Renal pelvis (tissue), 4 donors: ENCODE results near the gene WDR41. TPM values are rescaled to one million over a fixed set of nuclear protein-coding genes. Genes with fewer than 3 reads are reported as not detected.
A peak's percentile ranks its signal among the peaks of the same experiment; 100 is the strongest.

ENCODE experiments used
- DNase-seq: peaks from one replicate; pipeline ENCODE4 v3.0.0-alpha.2; 2013
- polyA plus RNA-seq, 3 donors: library from polyadenylated mRNA; unstranded; fragments of 120-200 nt; gene quantifications; one replicate each; pipeline ENCODE4 v1.2.1, GENCODE V29; 2013; ENCODE audit not compliant: insufficient read length in 3 of 3

WDR41 gene
- polyA plus RNA-seq, 3 donors = 50.6 to 61.2 (median 56.0) TPM

GRCh38 chr5:77454123-77454522, 38.0 kb downstream of the WDR41 start:
- DNase-seq = no peak

- no peak for DNase-seq
Observed at GRCh38 chr5:77452351-77452750, 39.8 kb downstream of the WDR41 start.

DNA sequence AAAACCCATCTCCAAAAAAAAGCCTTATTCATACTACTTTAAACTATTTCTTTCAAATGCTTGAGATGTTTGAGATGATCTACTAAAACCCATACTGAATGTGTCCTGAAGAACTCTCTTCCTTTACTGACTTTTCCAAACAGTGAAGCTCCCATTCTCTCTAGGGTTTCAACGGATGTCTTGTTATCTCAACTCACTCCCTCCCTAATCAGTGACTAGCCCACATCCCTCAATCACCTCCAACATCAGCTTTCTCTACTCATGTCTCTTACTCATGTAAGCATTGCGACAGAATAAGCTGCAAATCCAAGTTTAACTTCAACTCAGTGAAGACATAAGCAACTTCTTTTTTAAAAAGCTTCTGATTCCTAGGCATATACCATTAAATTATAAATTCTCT, 42.1 kb downstream of the WDR41 start:
- no peak for DNase-seq

DNA sequence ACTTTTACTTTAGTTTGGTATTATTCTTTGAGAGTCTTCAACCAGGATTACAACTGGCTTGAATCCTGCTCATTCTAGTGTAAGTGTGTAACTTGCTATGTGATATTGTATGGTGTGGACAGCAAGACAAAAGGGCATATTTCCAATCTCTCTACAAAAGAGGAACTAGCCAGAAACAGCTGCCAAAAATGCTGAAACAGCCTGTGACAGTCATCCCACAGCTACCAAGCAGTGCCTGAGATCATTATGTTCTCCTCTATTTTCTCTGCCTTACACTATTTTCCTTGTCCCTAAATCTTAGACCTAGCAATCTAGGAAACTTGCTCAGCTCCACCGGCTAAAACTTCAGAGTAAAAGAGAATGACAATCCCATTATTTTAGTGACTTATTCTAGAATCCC, 42.8 kb downstream of the WDR41 start:
- DNase-seq = no peak

GRCh38 chr5:77448831-77449230, 43.3 kb downstream of the WDR41 start:
- DNase-seq = no peak

GRCh38 chr5:77444356-77444755, 47.8 kb downstream of the WDR41 start:
- no peak for DNase-seq

- DNase-seq = no peak
Observed at GRCh38 chr5:77443670-77444069, 48.4 kb downstream of the WDR41 start.

DNA sequence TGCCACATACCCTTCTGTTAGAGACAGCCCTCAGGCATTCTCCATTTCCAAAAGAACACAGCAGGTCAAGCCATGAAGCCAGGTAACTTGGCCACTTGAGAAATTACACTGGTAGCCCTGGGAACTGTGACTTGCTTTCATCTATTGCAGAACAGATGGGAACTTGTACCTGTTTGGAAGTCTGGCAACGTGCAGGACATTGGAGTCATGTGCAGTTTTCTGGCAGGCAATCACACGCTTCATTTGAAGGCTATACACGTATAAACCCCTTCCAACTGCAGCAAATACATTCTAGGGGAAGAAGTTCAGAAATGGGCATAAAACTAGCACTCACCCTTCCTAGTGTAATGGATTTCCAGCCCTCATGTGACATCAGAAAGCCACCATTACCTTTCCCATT, 54.0 kb downstream of the WDR41 start:
- no peak for DNase-seq

- DNase-seq = peak; percentile 11
Observed at GRCh38 chr5:77437194-77437593, 54.9 kb downstream of the WDR41 start.

- no peak for DNase-seq
Observed at GRCh38 chr5:77431719-77432118, 60.4 kb downstream of the WDR41 start.

DNA sequence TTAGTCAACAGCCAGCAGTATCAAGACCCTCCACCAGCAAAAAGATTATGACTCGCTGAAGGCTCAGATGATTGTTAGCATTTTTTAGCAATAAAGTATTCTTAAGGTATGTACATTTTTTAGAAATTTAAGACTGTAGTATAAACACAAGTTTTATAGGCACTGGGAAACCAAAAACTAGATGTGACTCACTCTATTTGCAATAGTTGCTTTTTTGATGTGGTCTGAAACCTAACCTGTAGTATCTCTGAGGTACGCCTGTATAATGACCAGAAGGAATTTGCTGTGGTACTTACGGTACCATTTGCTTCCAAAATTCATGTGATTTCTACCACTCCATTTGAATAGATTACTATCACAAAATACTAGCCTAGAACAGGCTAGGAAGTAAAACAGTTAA, 60.8 kb downstream of the WDR41 start:
- DNase-seq = no peak

DNA sequence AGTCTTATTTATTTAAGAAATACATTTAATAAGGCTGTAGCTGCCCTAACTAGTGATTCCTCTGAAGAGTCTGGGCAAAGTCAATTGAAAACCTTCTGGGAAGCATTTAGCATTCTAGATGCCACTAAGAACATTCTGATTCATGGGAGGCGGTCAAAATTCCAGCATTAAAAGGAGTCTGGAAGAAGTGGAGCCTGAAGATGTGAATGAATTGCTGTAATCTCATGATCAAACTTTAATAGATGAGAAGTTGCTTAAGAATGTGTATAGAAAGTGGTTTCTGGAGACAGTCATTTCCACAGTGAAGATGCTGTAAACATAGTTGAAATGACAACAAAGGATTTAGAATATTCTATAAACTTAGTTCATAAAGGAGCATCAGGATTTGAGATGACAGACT, 61.4 kb downstream of the WDR41 start:
- DNase-seq = no peak

- DNase-seq = no peak
Observed at GRCh38 chr5:77428526-77428925, 63.6 kb downstream of the WDR41 start.

DNA sequence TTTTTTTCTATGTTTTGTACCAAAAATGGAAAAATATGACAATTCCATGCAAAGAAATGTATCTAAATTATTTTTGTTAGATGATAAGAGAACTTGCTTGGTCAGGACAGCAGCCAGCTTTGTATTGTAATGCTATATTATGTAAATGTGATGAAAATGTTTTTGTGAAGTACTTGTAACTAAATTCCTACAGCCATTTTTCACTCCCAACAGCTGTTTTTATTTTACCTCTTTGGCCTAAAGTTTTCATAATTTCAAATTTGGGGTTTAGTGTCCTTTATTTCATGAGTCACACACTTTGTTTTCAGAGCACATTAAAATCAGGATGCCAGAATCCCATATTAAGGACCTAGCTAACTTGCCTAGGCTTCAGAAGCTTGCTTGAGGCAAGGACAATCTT, 64.1 kb downstream of the WDR41 start:
- no peak for DNase-seq

GRCh38 chr5:77426670-77427069, 65.4 kb downstream of the WDR41 start:
- DNase-seq = no peak

- no peak for DNase-seq
Observed at GRCh38 chr5:77425998-77426659, 66.0 kb downstream of the WDR41 start.

GRCh38 chr5:77425420-77425819, 66.7 kb downstream of the WDR41 start:
- DNase-seq = no peak

DNA sequence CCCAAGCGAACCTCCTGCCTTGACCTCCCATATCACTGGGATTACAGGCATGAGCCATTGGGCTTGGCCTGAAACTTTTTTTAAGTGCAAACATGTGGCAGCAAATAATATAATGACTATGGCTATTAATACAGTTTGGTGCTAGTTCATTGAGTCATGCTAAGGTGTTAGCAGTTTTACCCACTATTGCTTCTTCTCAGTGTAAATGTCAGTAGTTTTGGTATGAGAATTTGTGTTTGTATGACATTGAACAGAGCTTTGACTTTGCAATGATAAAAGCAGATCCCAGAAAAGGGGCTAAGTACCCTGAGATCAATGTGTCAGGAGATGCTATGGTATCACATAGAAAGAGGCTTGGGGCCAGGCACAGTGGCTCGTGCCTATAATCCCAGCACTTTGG, 67.2 kb downstream of the WDR41 start:
- no peak for DNase-seq

DNA sequence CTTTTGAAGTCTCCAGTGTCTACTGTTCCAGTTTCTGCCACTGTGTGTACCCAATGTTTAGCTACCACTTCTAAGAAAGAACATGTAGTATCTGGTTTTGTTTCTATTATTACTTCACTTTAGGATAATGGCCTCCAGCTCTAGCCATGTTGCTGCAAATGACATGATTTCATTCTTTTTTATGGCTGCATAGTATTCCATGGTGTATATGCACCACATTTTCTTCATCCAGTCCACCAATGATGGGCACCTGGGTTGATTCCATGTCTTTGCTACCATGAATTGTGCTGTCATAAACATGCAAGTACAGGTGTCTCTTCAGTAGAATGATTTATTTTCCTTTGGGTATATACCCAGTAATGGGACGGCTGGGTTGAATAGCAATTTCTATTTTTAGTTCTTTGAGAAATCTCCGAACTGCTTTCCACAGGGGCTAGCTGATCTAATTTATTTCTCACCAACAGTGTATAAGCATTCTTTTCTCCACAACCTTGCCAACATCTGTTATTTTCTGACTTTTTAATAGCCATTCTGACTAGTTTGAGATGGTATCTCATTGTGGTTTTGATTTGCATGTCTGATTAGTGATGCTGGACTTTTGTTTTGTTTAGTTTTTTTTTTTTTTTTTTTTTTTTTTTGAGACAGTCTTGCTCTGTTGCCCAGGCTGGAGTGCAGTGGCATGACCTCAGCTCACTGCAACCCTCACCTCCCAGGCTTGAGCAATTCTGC, 68.9 kb downstream of the WDR41 start:
- DNase-seq = no peak

DNA sequence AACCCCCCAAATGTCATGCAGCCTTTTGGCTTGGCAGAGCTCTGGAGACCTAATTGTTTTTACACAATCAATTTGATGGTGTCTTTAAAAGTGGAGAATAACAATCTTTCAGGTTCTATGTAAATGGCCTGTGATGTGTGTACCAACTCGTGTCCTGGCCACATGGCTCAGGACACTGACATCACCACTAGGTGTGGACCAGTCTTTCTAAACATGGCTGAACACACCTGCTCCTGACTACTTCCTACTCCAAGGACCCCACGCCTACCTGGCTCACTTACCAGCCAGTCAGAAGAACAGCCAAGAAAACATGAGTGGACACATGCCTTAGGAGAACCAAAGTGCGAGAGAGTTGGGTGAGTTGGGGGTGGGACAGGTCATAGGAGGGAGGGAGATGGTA, 71.2 kb downstream of the WDR41 start:
- no peak for DNase-seq

DNA sequence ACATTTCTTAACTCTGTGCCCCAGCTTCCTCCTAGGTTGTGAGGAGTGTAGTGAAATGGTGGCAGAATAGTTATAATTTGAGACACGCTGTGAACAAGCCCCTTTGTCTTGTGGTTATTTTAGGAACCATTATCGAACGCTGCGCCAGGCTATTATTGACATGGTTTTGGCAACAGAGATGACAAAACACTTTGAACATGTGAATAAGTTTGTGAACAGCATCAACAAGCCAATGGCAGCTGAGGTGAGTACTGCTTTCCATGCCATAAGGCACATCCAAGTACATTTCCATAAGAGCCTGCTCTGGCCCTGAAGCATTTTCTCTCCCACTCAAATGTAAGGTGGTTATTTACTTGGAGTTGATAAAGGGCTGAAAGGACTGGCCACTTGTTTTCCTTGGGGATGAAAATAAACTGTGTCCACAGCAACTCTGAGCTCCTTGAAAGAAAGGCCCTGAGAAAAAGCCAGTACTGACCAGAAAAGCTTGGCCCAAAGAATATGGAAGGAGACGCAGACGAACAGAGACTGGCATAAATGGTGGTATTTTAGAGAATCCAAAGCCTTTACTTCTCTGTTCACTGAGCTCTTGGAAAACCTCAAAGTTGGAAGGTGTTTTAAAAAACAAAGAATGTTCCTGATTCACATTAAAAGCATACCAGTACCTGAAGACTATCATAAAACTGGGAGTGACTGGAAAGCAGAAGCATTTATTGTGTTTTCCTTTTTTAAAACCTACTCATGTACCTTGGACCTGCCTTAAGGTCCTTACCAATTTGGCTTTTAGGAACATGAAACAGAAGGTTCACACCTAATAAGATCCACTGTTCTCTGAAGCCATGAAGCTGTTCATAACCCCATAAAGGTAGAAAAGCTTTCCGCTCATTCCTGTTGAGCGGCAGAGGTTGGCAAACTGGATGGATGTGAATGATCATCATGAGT, 72.2 kb downstream of the WDR41 start:
- no peak for DNase-seq
